B cell (primary cell): ENCODE results near the gene ZNHIT3. TPM values are rescaled to one million over a fixed set of nuclear protein-coding genes. Genes with fewer than 3 reads are reported as not detected.
"Not testable (repeated sequence)": the region's sequence is repeated elsewhere in the genome, so short reads cannot be mapped to it uniquely, and the experiment has no call there.

ENCODE experiments used
- ATAC-seq: fragments of 200-7000 bp; cut with Tn5 transposase; one replicate; pipeline ENCODE4 v1.10.0; 2021; ENCODE audit warnings: low read depth, mild to moderate bottlenecking, moderate number of reproducible peaks, moderate library complexity
- CTCF ChIA-PET: fragments of 350-600 bp; sonication (Branson Sonifier 250); formaldehyde crosslinking; loops from one replicate; lab custom pipeline; 2021; ENCODE audit warnings: antibody characterized with exemption, inconsistent platforms; lab: Charles Lee
- POLR2A ChIA-PET: fragments of 350-600 bp; sonication (Branson Sonifier 250); formaldehyde crosslinking; loops from one replicate; lab custom pipeline; 2021; ENCODE audit warnings: antibody characterized with exemption; lab: Charles Lee
- DNase-seq: peaks from one replicate; pipeline ENCODE4 v3.0.0; 2013
- H2AFZ ChIP-seq: 2 replicates; pipeline ENCODE4 v1.6.1; 2012; ENCODE audit warnings: mild to moderate bottlenecking, low read depth, low read length; ENCODE audit not compliant: insufficient read depth, poor library complexity, severe bottlenecking
- H3K27ac ChIP-seq, 2 donors: 1 replicate in 1 of 2; 2 replicates in 1 of 2; pipeline ENCODE4 v1.5.1; 2012 to 2013; ENCODE audit warnings: low read length in 2 of 2, mild to moderate bottlenecking in 2 of 2, moderate library complexity in 1 of 2
- H3K27me3 ChIP-seq, 4 experiments: fragments of 200-600 bp in 1 of 4; sonication (generic) in 1 of 4; replicated peaks in 1 of 4; 1 replicate in 2 of 4; 2 replicates in 2 of 4; pipeline versions ENCODE4 v1.6.1 to v1.7.0; 2013 to 2016; ENCODE audit warnings: low read length in 3 of 4, mild to moderate bottlenecking in 2 of 4, mixed read lengths in 1 of 4, moderate library complexity in 1 of 4; ENCODE audit not compliant: insufficient read depth in 4 of 4, control insufficient read depth in 3 of 4; ENCODE audit errors: control extremely low read depth in 1 of 4
- H3K36me3 ChIP-seq, 2 experiments: replicated peaks in 1 of 2; 1 replicate in 1 of 2; 2 replicates in 1 of 2; pipeline versions ENCODE4 v1.6.1 to v1.7.1; 2013; ENCODE audit warnings: low read length in 1 of 2; ENCODE audit not compliant: insufficient read depth in 2 of 2, control insufficient read depth in 1 of 2; ENCODE audit errors: control extremely low read depth in 1 of 2, extremely low read depth in 1 of 2
- H3K4me1 ChIP-seq, 2 donors: fragments of 200-600 bp in 1 of 2; sonication (generic) in 1 of 2; 1 replicate in 1 of 2; 2 replicates in 1 of 2; pipeline versions ENCODE4 v1.5.1 to v1.6.1; 2013 to 2017; ENCODE audit warnings: low read length in 2 of 2; ENCODE audit not compliant: control insufficient read depth in 2 of 2, insufficient read depth in 2 of 2
- H3K4me2 ChIP-seq: replicated peaks from 2 replicates; pipeline ENCODE3; 2012; ENCODE audit warnings: mild to moderate bottlenecking, low read depth, low read length; ENCODE audit not compliant: poor library complexity, severe bottlenecking
- H3K4me3 ChIP-seq, 5 experiments: fragments of 200-600 bp in 1 of 5; sonication (generic) in 1 of 5; 1 replicate in 3 of 5; 2 replicates in 2 of 5; pipeline versions ENCODE4 v1.5.1 to v1.7.0; 2011 to 2016; ENCODE audit warnings: low read length in 4 of 5, mild to moderate bottlenecking in 4 of 5, low read depth in 2 of 5, control low read depth in 1 of 5, moderate library complexity in 1 of 5; ENCODE audit not compliant: insufficient read depth in 1 of 5; ENCODE audit errors: control extremely low read depth in 1 of 5, extremely low read depth in 1 of 5
- H3K79me2 ChIP-seq: fragments of 200-600 bp; sonication (generic); one replicate; pipeline ENCODE4 v1.6.0; 2016; ENCODE audit warnings: low read length; ENCODE audit not compliant: control insufficient read depth, insufficient read depth
- H3K9ac ChIP-seq: fragments of 200-600 bp; sonication (generic); 2 replicates; pipeline ENCODE4 v1.6.1; 2017; ENCODE audit warnings: mild to moderate bottlenecking, low read length, moderate library complexity
- H3K9me3 ChIP-seq, 3 donors: one replicate each; pipeline versions ENCODE4 v1.6.1 to v1.7.1; 2013; ENCODE audit warnings: low read length in 2 of 3; ENCODE audit not compliant: control insufficient read depth in 2 of 3, insufficient read depth in 1 of 3; ENCODE audit errors: control extremely low read depth in 1 of 3
- H4K20me1 ChIP-seq: 2 replicates; pipeline ENCODE4 v1.6.0; 2012; ENCODE audit warnings: mild to moderate bottlenecking, low read length; ENCODE audit not compliant: insufficient read depth, control insufficient read depth, poor library complexity, severe bottlenecking
- H3K27ac Mint-ChIP-seq: one replicate; pipeline ENCODE4 v1.8.0; 2021; ENCODE audit warnings: mixed read lengths
- H3K27me3 Mint-ChIP-seq: one replicate; pipeline ENCODE4 v1.8.0; 2021; ENCODE audit warnings: mixed read lengths
- H3K4me1 Mint-ChIP-seq: one replicate; pipeline ENCODE4 v1.8.0; 2021; ENCODE audit warnings: mixed read lengths
- H3K4me3 Mint-ChIP-seq: one replicate; pipeline ENCODE4 v1.8.0; 2021; ENCODE audit warnings: mixed read lengths
- H3K9me3 Mint-ChIP-seq: one replicate; pipeline ENCODE4 v1.8.0; 2022; ENCODE audit warnings: mixed read lengths; ENCODE audit not compliant: insufficient read depth
- CTCF ChIP-seq: fragments of 200-600 bp; IDR thresholded peaks from one replicate; pipeline ENCODE4 v1.8.0; 2022; ENCODE audit warnings: antibody characterized with exemption, mild to moderate bottlenecking
- EZH2 ChIP-seq: IDR thresholded peaks from 2 replicates; pipeline ENCODE4 v1.6.1; 2012; ENCODE audit warnings: borderline replicate concordance, low read depth, mild to moderate bottlenecking, moderate library complexity, low read length; ENCODE audit not compliant: insufficient read depth, poor library complexity, severe bottlenecking
- WGBS: methylation state at CpG from one replicate; pipeline ENCODE4 v1.1.5; 2013; ENCODE audit warnings: missing lambda C conversion rate; ENCODE audit not compliant: insufficient coverage; 5-methylcytosine and 5-hydroxymethylcytosine counted together
- intact Hi-C: fragments of 100-400 bp; cut with micrococcal nuclease; formaldehyde crosslinking; loops from one replicate; pipeline ENCODE4 v1.10.0; 2022
- polyA plus RNA-seq: library from polyadenylated mRNA; depleted of rRNA; stranded (reverse); fragments of >200 nt; gene quantifications from 2 replicates; pipeline ENCODE4 v1.2.3, GENCODE V29; 2012
- total RNA-seq, 2 donors: library from RNA; stranded (reverse); fragments of 120-200 nt in 1 of 2; gene quantifications; 1 replicate in 1 of 2; 2 replicates in 1 of 2; pipeline versions ENCODE4 v1.2.3 to v1.2.4, GENCODE V29; 2013 to 2022

The ZNHIT3 gene
- total and polyA plus RNA-seq, 2 donors (not counting 1 experiment from before 2014, with no cell fraction given) = 36.5 to 50.5 TPM

- Histone ChIP-seq H3K9ac (no peak overlapping the region), H3K79me2 (no peaks in the 10 kb centered on the region), H2AFZ (no peak overlapping the region), H3K27ac (no peak overlapping the region), H3K4me1 (no peaks in the 10 kb centered on the region), H3K27me3 (no peaks in the 10 kb centered on the region), H4K20me1 (no peaks in the 10 kb centered on the region), H3K4me2 (no peak overlapping the region), H3K4me3 (no peak overlapping the region), H3K9me3 (no peaks in the 10 kb centered on the region), H3K36me3 (no peaks in the 10 kb centered on the region)
- Mint-ChIP-seq H3K27ac (no peak overlapping the region), H3K4me3 (no peak overlapping the region), H3K9me3 (no peaks in the 10 kb centered on the region), H3K4me1 (no peaks in the 10 kb centered on the region), H3K27me3 (no peaks in the 10 kb centered on the region)
- ATAC-seq = no peak
- DNase-seq = no peak
- WGBS = 90% methylated on average over 4 of the region's 6 CpGs
- intact Hi-C loops = no loop called here
- CTCF ChIA-PET = no interaction called here
- POLR2A ChIA-PET = no interaction called here
- no peak for TF ChIP-seq EZH2
- TF ChIP-seq CTCF = no peak
These were observed 42.7 kb upstream of the ZNHIT3 start for GRCh38 chr17:36443777-36444176.

GRCh38 chr17:36449997-36450396 is 36.5 kb upstream of the ZNHIT3 start:
- no CpG with 5 or more reads among the region's 15 CpGs for WGBS
- ATAC-seq, H3K27ac ChIP-seq, H3K79me2 ChIP-seq, H3K4me3 ChIP-seq, intact Hi-C loops, POLR2A ChIA-PET, H3K27me3 ChIP-seq, H3K9me3 Mint-ChIP-seq, H4K20me1 ChIP-seq, H3K4me1 ChIP-seq, H3K27ac Mint-ChIP-seq, H3K36me3 ChIP-seq, H3K4me2 ChIP-seq, H3K9ac ChIP-seq, H3K4me1 Mint-ChIP-seq, H3K4me3 Mint-ChIP-seq, H3K9me3 ChIP-seq, H3K27me3 Mint-ChIP-seq, DNase-seq, CTCF ChIA-PET, H2AFZ ChIP-seq: not testable (repeated sequence)

GRCh38 chr17:36452888-36453287 is 33.6 kb upstream of the ZNHIT3 start:
- H3K79me2 ChIP-seq, ATAC-seq, H3K4me3 ChIP-seq, H3K27ac Mint-ChIP-seq, H2AFZ ChIP-seq, H3K4me1 ChIP-seq, H3K27me3 Mint-ChIP-seq, H3K36me3 ChIP-seq, DNase-seq, POLR2A ChIA-PET, intact Hi-C loops, H3K9me3 Mint-ChIP-seq, H3K27ac ChIP-seq, H3K9ac ChIP-seq, H3K27me3 ChIP-seq, H3K4me2 ChIP-seq, H3K4me1 Mint-ChIP-seq, H3K4me3 Mint-ChIP-seq, CTCF ChIA-PET, H4K20me1 ChIP-seq, H3K9me3 ChIP-seq: not testable (repeated sequence)
- WGBS = no CpG with 5 or more reads among the region's 9 CpGs
